ENCODE results near the gene CD40LG.

- TF ChIP-seq YY1 (IDR thresholded peaks at IDR 0.05), result no peak
- TF ChIP-seq CTCF (IDR thresholded peaks at IDR 0.05; ENCODE audit: low read depth, low read length, missing input control), result no peak
- no peak for TF ChIP-seq TAF1 (conservative IDR thresholded peaks at IDR 0.05)
- TF ChIP-seq GABPA (IDR thresholded peaks at IDR 0.05 in 1 of 2, conservative IDR thresholded peaks at IDR 0.05 in 1 of 2), result no peak
- no peak for TF ChIP-seq MAX (IDR thresholded peaks at IDR 0.05)
- no peak for TF ChIP-seq EGR1 (IDR thresholded peaks at IDR 0.05; ENCODE audit: low read depth in 2 of 2)
- TF ChIP-seq HNF4G (IDR thresholded peaks at IDR 0.05), result no peak
- no peak for TF ChIP-seq REST (IDR thresholded peaks at IDR 0.05)
Observed at GRCh38 chrX:136679531-136679930, 31.6 kb downstream of the CD40LG start.
